NCI-H345 (cell line): Measurements from ENCODE around the gene CHKB.
A peak's percentile ranks its signal among the peaks of the same experiment; 100 is the strongest.
"Not testable (repeated sequence)": the region's sequence is repeated elsewhere in the genome, so short reads cannot be mapped to it uniquely, and the experiment has no call there.

ENCODE experiments used
- DNase-seq: peaks from one replicate; lab custom pipeline; 2025; lab: John Stamatoyannopoulos, UW

The CHKB gene, protein sequence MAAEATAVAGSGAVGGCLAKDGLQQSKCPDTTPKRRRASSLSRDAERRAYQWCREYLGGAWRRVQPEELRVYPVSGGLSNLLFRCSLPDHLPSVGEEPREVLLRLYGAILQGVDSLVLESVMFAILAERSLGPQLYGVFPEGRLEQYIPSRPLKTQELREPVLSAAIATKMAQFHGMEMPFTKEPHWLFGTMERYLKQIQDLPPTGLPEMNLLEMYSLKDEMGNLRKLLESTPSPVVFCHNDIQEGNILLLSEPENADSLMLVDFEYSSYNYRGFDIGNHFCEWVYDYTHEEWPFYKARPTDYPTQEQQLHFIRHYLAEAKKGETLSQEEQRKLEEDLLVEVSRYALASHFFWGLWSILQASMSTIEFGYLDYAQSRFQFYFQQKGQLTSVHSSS

DNA sequence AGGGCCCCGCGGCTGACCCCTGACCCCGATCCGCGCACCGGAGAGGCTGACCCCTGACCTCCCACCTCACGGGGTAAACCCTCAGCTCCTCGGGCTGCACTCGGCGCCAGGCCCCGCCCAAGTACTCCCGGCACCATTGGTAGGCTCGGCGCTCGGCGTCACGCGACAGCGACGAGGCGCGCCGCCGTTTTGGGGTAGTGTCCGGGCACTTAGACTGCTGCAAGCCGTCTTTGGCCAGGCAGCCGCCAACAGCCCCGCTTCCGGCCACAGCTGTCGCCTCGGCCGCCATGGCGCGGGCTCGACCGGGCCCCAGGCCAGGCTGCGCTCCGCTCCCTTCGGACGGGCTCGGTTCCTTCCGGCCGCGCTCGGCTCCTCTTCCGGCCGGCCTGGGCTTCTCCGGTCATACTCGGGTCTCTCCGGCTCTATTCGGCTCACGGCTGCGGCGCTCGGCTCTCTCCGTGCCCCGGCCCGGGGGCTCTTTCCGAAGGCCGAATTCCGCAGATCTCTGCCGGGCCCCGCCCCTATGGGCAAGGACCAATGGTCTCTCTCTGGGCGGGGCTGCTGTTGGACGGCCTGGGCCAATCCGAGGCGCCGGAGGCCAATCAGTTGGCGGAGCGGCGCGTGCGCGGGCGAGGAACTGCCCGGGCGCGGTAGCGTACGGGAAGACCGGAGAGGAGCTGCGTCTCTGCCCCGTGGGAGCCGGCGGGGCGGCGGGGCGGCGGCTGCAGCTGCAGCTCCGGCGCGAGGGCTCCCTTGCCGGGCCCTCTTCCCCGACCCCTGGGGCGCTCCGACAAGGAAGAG, at the start of gene CHKB:
Gene CHKB, minus strand, starts transcription at position 357 of the 801 bp plus-strand sequence. Its CDS starts 68 bp downstream, at position 289.
- peak; percentile 97 for DNase-seq

DNA sequence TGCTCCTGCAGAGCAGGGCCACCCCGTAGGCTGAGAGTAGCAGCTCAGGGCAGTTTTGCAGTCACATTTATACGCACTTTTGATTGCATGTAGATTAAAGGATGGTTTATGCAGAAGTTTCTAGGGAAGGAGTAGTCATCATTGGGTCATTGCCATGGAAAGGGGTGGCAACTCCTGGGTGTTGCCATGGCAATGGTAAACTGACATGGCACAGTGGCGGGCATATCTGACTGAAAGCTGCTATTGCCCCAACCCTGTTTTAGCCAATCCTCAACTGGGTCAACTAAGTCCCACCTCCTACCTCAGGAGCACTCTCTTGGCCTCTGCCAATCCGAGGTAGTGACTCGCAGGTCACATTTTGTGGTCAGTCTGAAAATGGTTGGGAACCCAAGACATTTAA, 47.7 kb upstream of the CHKB start:
- no peak for DNase-seq

DNA sequence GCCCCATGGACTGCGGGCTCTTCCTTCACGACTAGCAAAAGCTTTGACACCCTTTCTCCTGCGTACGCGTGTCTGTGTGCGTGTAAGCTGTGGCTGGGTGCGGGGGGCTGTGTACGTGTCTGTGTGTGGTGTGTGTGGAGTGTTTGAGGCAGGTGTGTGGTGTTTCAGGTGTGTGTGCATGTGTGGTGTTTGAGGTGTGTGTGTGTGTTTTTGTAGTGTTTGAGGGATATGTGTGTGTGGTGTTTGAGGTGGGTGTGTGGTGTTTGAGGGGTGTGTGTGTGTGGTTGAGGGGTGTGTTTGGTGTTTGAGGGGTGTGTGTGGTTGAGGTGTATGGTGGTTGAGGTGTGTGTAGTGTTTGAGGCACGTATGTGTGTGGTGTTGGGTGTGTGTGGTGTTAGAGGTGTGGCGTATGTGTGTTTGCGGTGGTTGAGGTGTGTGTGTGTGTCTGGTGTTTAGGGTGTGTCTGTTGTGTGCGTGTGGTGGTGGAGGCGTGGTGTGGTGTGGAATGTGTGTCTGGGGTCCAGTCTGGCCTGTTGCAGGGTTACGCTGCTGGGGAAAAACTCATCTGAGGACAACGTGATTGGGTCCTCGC, 46.0 kb upstream of the CHKB start:
- DNase-seq = no peak

DNA sequence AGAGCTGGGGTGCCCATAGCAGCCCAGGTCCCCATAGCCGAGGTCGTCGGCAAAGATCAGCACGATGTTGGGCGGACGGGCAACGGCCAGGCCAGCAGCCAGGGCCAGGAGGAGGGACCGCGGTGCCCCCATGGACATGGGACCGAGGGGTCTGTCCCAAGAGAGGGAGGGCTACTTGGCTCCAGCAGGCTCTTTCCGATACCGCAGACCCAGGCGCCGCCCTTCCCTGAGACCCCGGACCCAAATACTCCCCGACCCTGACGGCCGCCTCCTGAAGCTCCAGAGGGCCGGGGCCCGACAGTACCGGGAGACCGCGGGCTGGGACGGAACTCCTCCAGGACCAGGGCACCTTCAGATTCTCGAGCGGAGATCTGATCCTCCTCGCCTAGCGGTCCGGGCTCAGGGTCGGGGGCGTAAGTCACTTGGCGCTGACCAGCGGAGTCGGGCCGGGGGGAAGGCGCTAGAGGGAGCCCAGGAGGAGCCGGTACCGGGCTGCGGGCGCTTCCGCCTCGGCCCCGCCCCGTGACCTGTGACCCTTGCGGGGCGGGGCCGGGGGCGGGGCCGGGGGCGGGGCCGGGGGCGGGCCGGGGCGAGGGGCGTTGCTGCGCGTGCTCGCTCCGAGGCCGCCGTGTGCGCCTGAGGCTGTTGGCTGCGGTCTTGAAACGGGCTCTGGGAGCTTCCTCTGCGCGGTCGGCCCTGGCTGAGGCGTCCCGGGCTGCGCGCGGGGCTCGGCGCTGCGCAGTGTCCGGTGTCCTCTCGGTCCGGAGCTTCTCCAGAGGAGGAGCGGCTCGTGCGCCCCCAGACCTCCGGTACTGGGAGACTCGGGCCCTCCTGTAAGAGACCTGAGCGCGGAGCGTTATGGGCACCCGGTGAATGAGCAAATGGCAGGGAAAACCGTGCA, 45.2 kb upstream of the CHKB start, which contains the start of gene ARSA:
Gene ARSA, minus strand, starts transcription at position 511 of the 901 bp plus-strand sequence. Its CDS starts 373 bp downstream, at position 138.
- DNase-seq = peak; percentile 71

DNA sequence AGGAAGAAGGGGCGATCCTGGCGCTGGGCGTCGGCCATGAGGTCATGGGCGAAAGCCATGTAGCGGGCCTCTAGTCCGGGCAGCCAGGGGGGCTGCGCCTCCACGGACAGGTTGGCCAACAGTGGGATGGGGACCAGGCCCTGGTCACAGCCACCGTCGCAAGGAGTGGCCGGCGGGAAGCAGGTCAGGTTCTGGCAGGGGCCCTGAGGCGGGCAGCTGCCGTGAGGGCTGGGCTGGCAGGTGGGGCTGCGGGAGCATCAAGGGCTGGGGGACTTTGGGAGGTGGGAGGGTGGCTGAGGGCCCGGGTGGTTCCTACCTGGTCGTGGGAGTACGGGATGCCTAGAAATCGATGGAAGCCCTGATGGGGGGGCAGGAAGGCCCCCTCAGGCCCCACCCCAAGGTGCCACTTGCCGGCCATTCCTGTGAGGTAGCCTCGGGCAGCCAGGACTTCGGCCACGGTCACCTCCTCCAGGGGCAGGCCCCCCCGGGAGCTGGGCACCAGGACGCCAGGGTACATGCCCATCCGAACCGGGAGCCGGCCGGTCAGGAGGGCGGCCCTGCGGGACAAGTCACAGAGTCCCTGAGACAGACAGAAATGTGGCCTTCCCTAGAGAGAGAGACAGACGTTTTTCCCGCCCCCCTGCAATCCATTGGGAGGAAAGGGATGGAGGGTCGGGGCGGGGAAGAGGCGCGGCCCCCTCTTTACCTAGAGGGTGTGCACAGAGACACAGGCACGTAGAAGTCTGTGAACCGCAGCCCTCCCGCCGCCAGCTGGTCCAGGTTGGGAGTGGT, 44.4 kb upstream of the CHKB start:
- no peak for DNase-seq

DNA sequence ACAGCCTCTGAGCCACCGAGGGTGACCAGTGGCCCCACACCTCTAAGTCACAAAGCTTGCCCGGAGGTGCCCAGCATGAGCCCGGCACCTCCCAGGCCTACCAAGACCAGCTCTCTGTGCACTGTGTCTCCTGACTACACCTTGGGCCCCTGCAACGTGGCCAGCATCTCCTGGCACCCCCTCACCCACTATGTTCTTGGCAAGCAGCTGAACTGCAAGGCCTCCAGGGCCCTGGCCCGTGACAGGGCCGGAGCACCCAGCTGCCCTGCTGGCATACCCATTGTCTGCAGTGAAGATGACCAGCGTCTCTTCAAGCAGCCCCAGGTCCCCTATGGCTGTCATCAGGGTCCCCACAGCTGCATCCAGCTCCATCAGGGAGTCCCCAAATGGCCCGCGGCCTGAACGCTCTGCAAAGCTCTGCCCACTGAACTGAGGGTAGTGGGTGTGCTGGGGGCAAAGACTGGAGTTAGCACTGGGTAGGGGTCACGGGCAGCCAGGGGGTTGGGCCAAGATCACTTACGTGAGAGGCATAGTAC, 43.7 kb upstream of the CHKB start:
- no peak for DNase-seq

DNA sequence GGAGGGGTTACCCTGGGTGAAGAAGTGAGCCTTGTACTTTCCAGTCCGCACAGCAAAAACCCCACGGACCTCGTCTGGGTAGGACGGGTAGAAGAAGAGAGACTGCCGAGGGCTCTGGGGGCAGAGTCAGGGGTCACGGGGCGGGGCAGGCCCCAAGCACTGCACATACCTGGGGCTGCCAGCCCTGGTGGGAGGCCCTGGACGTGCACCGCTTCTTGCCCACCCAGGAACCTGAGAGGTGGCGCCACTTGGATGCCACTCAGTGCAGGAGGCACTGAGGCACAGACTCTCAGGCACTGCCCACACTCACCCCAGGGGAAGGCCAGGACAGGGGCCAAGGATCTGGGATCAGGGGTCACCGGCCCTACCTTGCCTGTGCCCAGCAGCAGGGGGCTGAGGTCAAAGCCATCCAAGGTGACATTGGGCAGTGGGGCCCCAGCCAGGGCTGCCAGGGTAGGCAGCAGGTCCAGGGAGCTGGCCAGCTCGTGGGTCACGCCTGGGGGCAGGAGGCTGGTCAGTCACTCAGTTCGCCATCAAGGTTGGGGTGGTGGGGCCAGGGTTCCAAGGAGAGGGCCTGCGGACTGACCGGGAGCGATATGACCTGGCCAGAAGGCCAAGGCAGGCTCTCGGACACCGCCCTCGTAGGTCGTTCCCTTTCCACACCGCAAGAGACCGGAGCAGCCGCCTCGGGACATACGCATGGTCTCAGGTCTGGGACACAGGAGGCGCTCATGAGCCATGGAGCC, 43.1 kb upstream of the CHKB start:
- DNase-seq = no peak

DNA sequence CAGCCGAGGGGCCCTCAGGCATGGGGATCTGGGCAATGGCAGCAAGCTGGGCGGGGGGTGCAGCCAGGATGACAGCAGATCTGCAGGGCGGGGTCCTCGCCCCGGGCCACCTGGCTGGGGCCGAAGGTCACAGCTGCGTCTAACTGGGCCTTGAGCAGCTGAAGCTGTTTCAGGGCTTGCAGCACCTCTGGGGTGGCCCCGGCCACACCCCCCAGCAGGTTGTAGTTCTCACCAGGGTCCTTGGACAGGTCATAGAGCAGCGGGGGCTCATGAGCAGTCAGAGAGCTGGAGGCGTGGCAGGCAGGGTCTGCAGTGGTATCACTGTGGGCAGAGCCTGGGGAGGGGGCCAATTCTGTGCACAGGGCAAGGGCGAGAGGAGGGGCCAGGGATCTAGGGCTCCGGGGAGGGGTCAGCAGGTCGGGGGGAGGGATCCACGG, 42.5 kb upstream of the CHKB start:
- DNase-seq = no peak

DNA sequence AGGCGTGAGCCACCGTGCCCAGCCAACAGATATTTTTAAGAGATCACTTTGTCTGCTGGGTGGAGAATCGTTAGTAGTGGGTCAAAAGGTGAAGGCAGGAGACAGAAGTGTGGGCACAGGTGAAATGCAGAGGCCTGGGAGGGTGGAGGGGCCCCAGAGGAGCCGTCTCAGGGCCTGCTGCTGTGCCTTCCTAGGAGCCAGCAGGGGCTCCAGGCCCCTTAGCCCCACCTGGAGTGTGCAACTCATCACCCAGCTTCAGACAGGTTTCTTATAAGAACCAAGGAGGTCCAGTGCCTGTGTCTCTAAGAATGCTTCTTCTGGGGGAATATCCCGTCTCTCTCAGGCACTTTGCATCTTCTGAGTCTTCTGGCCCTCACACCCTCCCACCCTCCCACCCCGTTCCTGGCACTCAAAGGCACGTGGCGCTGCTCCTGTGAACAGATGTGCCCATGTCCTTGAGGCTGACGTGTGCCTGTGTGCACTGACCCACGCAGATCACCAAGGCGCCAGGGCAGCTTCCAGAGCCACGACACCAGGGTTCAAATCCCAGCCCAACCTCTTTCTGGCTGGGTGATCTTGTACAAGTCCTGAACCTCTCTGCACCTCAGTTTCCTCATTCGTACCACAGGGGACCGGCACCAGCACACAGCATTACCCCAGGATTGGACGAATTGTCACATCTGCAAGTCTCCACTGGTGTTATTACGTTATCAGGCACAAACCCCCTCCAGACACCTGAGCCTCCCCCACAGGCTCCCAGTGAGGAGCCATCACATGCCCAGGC, 41.9 kb upstream of the CHKB start:
- DNase-seq = no peak

DNA sequence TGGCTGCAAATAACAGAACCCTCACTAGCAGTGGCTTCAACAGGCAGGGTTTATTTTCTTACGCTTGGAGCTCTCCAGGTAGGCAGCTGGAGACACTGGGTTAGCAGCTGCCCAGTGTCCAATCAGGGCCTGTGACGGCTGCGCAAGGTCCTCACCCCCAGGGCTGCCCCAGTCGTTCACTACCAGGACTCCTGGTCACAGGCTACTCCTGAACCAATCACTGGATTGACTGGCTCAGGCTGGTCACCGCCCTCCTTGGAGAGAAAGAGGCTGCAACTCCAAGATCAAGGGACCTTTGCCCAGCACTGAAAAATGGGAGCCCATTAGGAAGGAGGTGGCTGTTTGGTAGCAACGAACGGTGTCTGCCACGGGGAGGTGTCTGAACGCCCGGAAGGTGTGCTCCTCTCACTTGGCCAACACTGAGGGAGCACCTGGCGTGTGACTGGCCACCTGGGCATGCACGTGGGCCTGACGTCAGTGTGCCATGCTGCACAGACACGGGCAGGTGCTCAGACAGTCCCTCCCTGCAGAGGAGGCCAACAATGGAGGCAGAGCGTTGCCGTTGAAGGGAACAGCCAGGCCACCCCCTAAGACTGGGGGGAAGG, 40.2 kb upstream of the CHKB start:
- DNase-seq = peak; percentile 91

DNA sequence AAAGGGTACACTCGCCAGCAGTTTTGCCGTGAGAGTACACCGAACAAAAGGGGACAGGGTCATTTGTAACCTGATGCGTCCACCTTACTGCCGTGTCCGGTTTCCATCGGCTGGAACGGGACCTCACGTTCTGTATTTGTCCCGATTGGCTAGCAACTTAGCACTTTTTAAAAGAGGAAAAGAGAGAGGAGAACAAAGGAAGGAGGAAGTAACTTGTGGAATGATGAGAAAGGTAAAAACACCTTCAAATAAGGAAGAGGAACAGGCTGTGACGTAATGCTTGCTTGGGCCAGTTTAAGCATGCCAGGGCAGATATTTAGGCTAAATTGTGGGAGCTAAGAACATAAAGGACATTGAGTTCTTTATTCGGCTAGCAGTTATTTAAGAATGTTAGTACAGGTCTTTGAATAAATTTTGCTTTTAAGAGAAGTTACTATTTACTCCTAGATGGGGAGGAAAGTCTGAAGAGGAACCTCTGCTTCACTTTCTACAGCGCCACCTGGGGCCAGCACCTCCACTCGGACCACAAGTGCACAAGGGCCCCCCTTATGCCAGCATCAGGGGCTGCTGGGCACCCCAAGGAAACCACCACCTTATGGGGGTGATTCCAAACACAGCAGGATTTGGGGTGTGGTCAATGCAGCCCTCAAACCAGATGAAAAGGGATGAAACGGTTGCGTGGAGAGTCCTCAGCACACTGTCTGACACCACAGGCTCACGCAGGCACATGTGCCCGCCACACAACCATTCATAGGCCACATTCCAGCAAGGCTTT, 39.5 kb upstream of the CHKB start:
- peak; percentile 44 for DNase-seq

DNA sequence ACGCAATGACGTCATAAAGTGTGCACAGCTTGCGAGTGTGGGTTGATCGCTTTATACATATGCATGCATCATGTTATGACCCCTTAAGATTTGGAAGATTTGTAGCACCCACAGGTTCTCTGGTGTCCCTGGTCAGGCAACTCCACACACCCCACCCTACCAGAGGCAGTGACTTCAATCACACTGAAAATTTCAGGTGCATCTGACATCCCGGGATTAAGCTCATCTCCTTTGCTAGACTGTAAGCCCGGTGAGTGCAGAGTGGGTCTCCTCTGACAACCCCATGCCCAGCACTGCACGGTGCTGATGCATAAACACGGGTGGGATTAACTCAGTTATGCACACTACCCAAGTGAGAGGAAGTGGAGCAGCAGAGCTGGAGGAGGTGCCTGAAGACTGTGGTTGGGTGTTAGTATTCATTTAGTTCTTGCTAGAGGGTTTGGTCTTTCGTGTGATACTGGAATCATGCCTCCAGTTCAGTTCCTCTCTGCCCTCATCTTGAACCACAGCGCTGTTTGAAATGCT, 38.8 kb upstream of the CHKB start:
- no peak for DNase-seq

DNA sequence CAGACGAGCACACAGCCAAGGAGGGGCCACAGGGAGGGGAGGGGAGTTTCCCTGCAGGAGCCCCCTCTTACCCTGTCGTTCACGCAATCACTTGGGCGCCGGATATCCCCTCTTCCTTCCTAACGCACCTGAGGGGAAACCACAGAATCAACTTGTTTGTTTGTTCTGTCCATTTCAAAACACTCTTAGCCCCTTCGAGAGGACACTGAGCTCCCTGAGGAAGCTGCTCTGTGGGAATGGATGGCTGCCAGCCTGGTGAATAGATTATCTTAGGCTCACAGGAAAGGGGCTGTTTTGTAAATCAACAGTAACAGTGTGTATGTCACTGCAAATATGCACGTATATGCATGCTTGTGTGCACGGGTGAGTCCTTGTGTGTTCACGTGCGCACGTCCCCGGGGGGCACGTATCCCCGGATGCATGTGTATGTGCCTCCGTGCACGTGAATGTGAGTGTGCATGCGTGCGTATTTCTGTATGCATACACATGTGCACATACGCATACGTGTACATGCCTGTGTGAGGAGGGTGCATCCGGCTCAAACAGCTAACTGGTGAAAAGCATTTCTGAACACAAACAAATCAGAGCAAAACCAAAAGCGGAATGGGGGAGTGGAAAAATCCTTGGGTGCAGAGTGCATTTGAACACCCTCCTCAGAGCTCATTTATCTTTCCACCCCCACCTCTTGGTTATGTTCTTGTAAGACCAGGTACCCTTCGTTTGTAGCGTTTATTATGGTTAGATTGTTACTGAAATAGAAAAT, 38.1 kb upstream of the CHKB start:
- DNase-seq = peak; percentile 73

DNA sequence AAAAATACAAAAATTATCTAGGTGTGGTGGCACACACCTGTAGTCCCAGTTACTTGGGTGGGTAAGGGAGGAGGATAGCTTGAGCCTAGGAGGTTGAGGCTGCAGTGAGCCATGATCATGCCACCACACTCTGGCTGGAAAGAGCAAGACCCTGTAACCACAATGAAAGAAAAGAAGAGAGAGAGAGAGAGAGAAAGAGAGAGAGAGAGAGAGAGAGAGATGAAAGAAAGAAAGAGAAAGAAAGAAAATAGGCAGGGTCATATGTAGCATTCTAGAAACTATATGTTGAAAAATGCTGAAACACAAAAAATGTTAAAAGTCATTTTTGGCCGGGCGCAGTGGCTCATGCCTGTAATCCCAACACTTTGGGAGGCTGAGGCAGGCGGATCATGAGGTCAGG, 31.6 kb upstream of the CHKB start:
- not testable (repeated sequence) for DNase-seq

DNA sequence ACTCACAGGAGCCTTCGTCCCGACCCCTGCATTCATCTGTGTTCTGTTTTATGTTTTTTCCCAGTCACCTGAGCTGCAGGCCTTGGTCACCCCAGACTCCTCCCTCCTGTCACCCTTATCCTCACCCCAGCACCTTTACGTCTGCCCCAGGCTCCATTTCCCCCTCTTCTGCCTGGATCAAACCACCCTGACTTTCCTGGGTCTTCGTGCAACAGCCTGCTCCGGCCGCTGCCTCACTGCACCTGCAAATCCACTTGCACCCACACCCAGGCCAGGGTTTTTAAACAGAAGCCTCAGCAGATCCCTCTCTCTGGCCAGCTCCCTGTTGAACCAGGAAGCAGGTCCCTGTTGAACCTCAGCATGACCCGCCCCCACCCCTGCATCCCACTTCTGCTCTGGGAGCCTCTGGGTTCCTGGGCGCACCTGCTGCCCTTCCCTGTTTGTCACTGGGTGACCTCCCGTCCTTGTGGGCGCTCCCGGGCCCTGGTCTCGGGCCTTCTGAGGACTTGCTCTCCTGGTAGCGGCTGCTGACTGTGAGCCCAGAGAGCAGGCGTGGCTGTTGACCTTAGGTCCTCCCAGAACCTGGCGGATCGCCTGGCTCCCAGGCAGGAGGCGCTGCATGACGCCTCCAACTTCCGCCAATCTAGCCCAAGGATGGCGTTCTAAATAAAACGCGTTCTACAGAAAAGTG, 30.8 kb upstream of the CHKB start:
- no peak for DNase-seq
